ENCODE measurements around the gene LBHD2.

DNA sequence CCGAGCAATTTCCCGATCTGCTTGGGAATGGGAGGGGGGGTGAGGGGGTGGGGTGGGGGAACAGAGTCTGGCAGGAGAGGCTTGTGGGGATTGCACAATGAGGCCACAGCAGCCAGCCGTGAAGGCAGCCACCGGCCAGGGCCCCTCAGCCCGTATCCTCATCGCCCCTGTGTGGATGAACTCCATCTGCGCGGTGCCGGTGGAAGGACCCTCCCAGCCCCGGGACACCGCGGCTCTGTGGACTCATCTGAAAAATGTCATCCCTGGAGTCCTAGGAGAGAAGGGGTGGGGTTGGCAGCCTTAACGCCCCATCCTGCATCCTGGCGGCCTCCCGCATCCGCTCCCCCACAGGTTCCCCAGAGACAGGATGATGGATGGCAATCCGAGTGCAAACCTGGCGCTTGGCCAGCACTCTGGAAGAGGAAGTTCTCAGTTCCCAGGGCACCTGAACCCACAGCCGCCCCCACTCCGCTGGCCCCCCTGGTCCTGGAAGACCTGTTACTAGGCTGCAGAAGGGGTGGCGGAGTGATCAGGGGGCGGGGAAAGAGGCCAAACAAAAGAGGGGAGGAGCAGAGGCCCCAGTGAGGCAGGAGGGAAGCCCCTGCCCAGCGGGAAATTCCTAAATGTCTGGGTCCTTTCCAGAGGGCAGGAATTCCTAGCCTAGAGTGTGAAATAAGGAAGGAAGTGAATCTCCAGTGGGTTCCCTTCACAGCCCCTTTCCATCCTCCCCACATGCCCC, 38.0 kb downstream of the LBHD2 start:
- TF ChIP-seq POLR2A (IDR thresholded peaks at IDR 0.05) (no peak), EP300 (IDR thresholded peaks at IDR 0.05) (no peak)
- TF ChIP-seq, protein P1, sequence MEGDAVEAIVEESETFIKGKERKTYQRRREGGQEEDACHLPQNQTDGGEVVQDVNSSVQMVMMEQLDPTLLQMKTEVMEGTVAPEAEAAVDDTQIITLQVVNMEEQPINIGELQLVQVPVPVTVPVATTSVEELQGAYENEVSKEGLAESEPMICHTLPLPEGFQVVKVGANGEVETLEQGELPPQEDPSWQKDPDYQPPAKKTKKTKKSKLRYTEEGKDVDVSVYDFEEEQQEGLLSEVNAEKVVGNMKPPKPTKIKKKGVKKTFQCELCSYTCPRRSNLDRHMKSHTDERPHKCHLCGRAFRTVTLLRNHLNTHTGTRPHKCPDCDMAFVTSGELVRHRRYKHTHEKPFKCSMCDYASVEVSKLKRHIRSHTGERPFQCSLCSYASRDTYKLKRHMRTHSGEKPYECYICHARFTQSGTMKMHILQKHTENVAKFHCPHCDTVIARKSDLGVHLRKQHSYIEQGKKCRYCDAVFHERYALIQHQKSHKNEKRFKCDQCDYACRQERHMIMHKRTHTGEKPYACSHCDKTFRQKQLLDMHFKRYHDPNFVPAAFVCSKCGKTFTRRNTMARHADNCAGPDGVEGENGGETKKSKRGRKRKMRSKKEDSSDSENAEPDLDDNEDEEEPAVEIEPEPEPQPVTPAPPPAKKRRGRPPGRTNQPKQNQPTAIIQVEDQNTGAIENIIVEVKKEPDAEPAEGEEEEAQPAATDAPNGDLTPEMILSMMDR (IDR thresholded peaks at IDR 0.05): no peak
